SH-SY5Y (cell line): ENCODE results near the gene TTC39A.

Experiments used
- GATA2 ChIP-seq: IDR thresholded peaks from 2 replicates; pipeline ENCODE4 v1.6.1; 2011; ENCODE audit warnings: mild to moderate bottlenecking, low read depth, low read length
- GATA3 ChIP-seq: IDR thresholded peaks from 2 replicates; pipeline ENCODE4 v1.6.1; 2011; ENCODE audit warnings: low read depth, mild to moderate bottlenecking, low read length, moderate library complexity

TTC39A gene

GRCh38 chr1:51299981-51300670 lies 30.2 kb downstream of the TTC39A start:
- TF ChIP-seq GATA3: no peak

GRCh38 chr1:51299185-51299885 lies 31.0 kb downstream of the TTC39A start:
- no peak for TF ChIP-seq GATA3
- TF ChIP-seq GATA2: no peak

GRCh38 chr1:51298322-51298705 lies 32.0 kb downstream of the TTC39A start:
- no peak for TF ChIP-seq GATA2
- TF ChIP-seq GATA3: no peak

- TF ChIP-seq GATA3 (no peak), GATA2 (no peak)
Measured at GRCh38 chr1:51297401-51298321, 32.7 kb downstream of the TTC39A start.

- TF ChIP-seq GATA3: no peak
- no peak for TF ChIP-seq GATA2
Measured at GRCh38 chr1:51296383-51297357, 33.7 kb downstream of the TTC39A start.

GRCh38 chr1:51295926-51296325 lies 34.4 kb downstream of the TTC39A start:
- no peak for TF ChIP-seq GATA3

- TF ChIP-seq GATA2 (no peak), GATA3 (no peak)
Measured at GRCh38 chr1:51294566-51295184, 35.7 kb downstream of the TTC39A start.

- TF ChIP-seq GATA3: no peak
- no peak for TF ChIP-seq GATA2
Measured at GRCh38 chr1:51293898-51294515, 36.4 kb downstream of the TTC39A start.

GRCh38 chr1:51290489-51290847 lies 39.9 kb downstream of the TTC39A start:
- no peak for TF ChIP-seq GATA3
- TF ChIP-seq GATA2: no peak

- TF ChIP-seq GATA2: no peak
- no peak for TF ChIP-seq GATA3
Measured at GRCh38 chr1:51289676-51290488, 40.5 kb downstream of the TTC39A start.

- TF ChIP-seq GATA2 (no peak), GATA3 (no peak)
Measured at GRCh38 chr1:51288578-51288977, 41.8 kb downstream of the TTC39A start.

GRCh38 chr1:51287966-51288365 lies 42.4 kb downstream of the TTC39A start:
- TF ChIP-seq GATA3 (no peak), GATA2 (no peak)
